HAP-1 (cell line): Measurements from ENCODE around the gene CDON.
"Not testable (repeated sequence)": the region's sequence is repeated elsewhere in the genome, so short reads cannot be mapped to it uniquely, and the experiment has no call there.

ENCODE experiments used
- DNase-seq, 2 experiments: peaks; one replicate each; pipeline ENCODE4 v3.0.0-alpha.2; 2016 to 2020; ENCODE audit warnings: low spot score in 2 of 2
- H3K27me3 ChIP-seq: fragments of 250-450 bp; sonication (Bioruptor Pico); 2 replicates; pipeline ENCODE4 v1.5.1; 2020; ENCODE audit warnings: low read depth, mild to moderate bottlenecking, moderate library complexity
- H3K36me3 ChIP-seq: fragments of 250-450 bp; sonication (Bioruptor Pico); replicated peaks from 2 replicates; pipeline ENCODE4 v1.5.1; 2020; ENCODE audit warnings: mild to moderate bottlenecking
- H3K4me1 ChIP-seq: fragments of 250-450 bp; sonication (Bioruptor Pico); 2 replicates; pipeline ENCODE4 v1.5.1; 2020; ENCODE audit warnings: mild to moderate bottlenecking
- H3K4me3 ChIP-seq: fragments of 250-450 bp; sonication (Bioruptor Pico); 2 replicates; pipeline ENCODE4 v1.5.1; 2020; ENCODE audit warnings: mild to moderate bottlenecking, moderate library complexity
- H3K9me3 ChIP-seq: fragments of 250-450 bp; sonication (Bioruptor Pico); 2 replicates; pipeline ENCODE4 v1.5.1; 2020; ENCODE audit warnings: mild to moderate bottlenecking, moderate library complexity
- in situ Hi-C: fragments of 300-500 bp; cut with MboI; formaldehyde crosslinking; loops from 3 replicates; pipeline ENCODE4 v1.14.3; 2020; ENCODE audit warnings: low sequenced_read_pairs, inconsistent platforms, mixed read lengths

Gene CDON

GRCh38 chr11:125925804-125926203 lies 136.9 kb downstream of the CDON start:
- H3K4me3 ChIP-seq, result no peak overlapping the region
- H3K27me3 ChIP-seq, result peaks cover 7% of the 10 kb centered on the region
- in situ Hi-C loops, result loop anchor here (5.0 kb wide), 1 partner anchor 261 kb away; no protein-coding TSS in a partner anchor
- DNase-seq, result no peak
- no peaks in the 10 kb centered on the region for H3K4me1 ChIP-seq
- H3K9me3 ChIP-seq, result no peaks in the 10 kb centered on the region
- no peaks in the 10 kb centered on the region for H3K36me3 ChIP-seq

GRCh38 chr11:125925247-125925740 lies 137.4 kb downstream of the CDON start:
- Histone ChIP-seq H3K27me3 (peaks cover 7% of the 10 kb centered on the region), H3K4me3 (no peak overlapping the region), H3K4me1 (no peaks in the 10 kb centered on the region), H3K36me3 (no peaks in the 10 kb centered on the region), H3K9me3 (no peaks in the 10 kb centered on the region)
- DNase-seq, result no peak
- in situ Hi-C loops, result loop anchor here (5.0 kb wide), 1 partner anchor 262 kb away; no protein-coding TSS in a partner anchor

GRCh38 chr11:125924384-125925007 lies 138.2 kb downstream of the CDON start:
- Histone ChIP-seq H3K4me1 (no peaks in the 10 kb centered on the region), H3K36me3 (no peaks in the 10 kb centered on the region), H3K9me3 (no peaks in the 10 kb centered on the region), H3K4me3 (no peak overlapping the region), H3K27me3 (peaks cover 7% of the 10 kb centered on the region)
- in situ Hi-C loops, result loop anchor here (5.0 kb wide), 1 partner anchor 263 kb away; no protein-coding TSS in a partner anchor
- DNase-seq, result no peak

GRCh38 chr11:125923633-125924032 lies 139.0 kb downstream of the CDON start:
- no peak for DNase-seq
- peaks cover 2% of the 10 kb centered on the region; the same call in 1 of the 2 replicates for H3K27me3 ChIP-seq
- in situ Hi-C loops, result no loop called here
- no peaks in the 10 kb centered on the region for H3K4me1 ChIP-seq
- H3K9me3 ChIP-seq, result no peaks in the 10 kb centered on the region
- H3K36me3 ChIP-seq, result no peaks in the 10 kb centered on the region
- no peak overlapping the region for H3K4me3 ChIP-seq

- no peaks in the 10 kb centered on the region for H3K9me3 ChIP-seq
- H3K36me3 ChIP-seq, result no peaks in the 10 kb centered on the region
- peaks cover 2% of the 10 kb centered on the region for H3K27me3 ChIP-seq
- peak; percentile 71 to 80 for DNase-seq
- in situ Hi-C loops, result no loop called here
- H3K4me1 ChIP-seq, result no peaks in the 10 kb centered on the region
- H3K4me3 ChIP-seq, result no peak overlapping the region
Measured at GRCh38 chr11:125923012-125923579, 139.6 kb downstream of the CDON start.

GRCh38 chr11:125922156-125922555 lies 140.5 kb downstream of the CDON start:
- in situ Hi-C loops, result no loop called here
- Histone ChIP-seq H3K4me3 (no peak overlapping the region), H3K4me1 (no peaks in the 10 kb centered on the region), H3K27me3 (peaks cover 4% of the 10 kb centered on the region), H3K9me3 (no peaks in the 10 kb centered on the region), H3K36me3 (no peaks in the 10 kb centered on the region)
- no peak for DNase-seq

GRCh38 chr11:125921042-125921441 lies 141.6 kb downstream of the CDON start:
- in situ Hi-C loops, result no loop called here
- H3K27me3 ChIP-seq, result peaks cover 11% of the 10 kb centered on the region
- H3K36me3 ChIP-seq, result no peaks in the 10 kb centered on the region
- H3K4me3 ChIP-seq, result no peak overlapping the region
- H3K4me1 ChIP-seq, result no peaks in the 10 kb centered on the region
- no peak for DNase-seq
- H3K9me3 ChIP-seq, result no peaks in the 10 kb centered on the region

GRCh38 chr11:125918140-125918840 lies 144.4 kb downstream of the CDON start:
- no peaks in the 10 kb centered on the region for H3K36me3 ChIP-seq
- DNase-seq, result no peak
- H3K27me3 ChIP-seq, result peaks cover 14% of the 10 kb centered on the region
- H3K4me3 ChIP-seq, result no peak overlapping the region
- H3K9me3 ChIP-seq, result no peaks in the 10 kb centered on the region
- in situ Hi-C loops, result no loop called here
- no peaks in the 10 kb centered on the region for H3K4me1 ChIP-seq

- Histone ChIP-seq H3K9me3 (no peaks in the 10 kb centered on the region), H3K4me3 (no peak overlapping the region), H3K36me3 (no peaks in the 10 kb centered on the region), H3K27me3 (peaks cover 14% of the 10 kb centered on the region), H3K4me1 (no peaks in the 10 kb centered on the region)
- in situ Hi-C loops, result no loop called here
- no peak for DNase-seq
Measured at GRCh38 chr11:125916683-125917347, 145.9 kb downstream of the CDON start.

GRCh38 chr11:125914601-125915000 lies 148.1 kb downstream of the CDON start:
- H3K9me3 ChIP-seq, H3K4me3 ChIP-seq, in situ Hi-C loops, H3K36me3 ChIP-seq, DNase-seq, H3K4me1 ChIP-seq: not testable (repeated sequence)
- peaks cover 14% of the 10 kb centered on the region for H3K27me3 ChIP-seq

- H3K27me3 ChIP-seq, result no peaks in the 10 kb centered on the region; the same call in 1 of the 2 replicates
- no peak for DNase-seq
- H3K4me1 ChIP-seq, result no peaks in the 10 kb centered on the region
- no peaks in the 10 kb centered on the region for H3K36me3 ChIP-seq
- in situ Hi-C loops, result no loop called here
- H3K4me3 ChIP-seq, result no peak overlapping the region
- no peaks in the 10 kb centered on the region for H3K9me3 ChIP-seq
Measured at GRCh38 chr11:125910226-125910849, 152.3 kb downstream of the CDON start.
